ENCODE measurements around the gene TDRD3.

- TF ChIP-seq CTCF (IDR thresholded peaks at IDR 0.05) (no peak), REST (IDR thresholded peaks at IDR 0.05; ENCODE audit: insufficient read depth in 1 of 2, low read depth in 2 of 2, low read length in 1 of 2) (no peak), SIN3A (IDR thresholded peaks at IDR 0.05; ENCODE audit: borderline replicate concordance, insufficient read depth, low read depth, low read length) (no peak), POLR2AphosphoS5 (IDR thresholded peaks at IDR 0.05; ENCODE audit: low read depth, low read length) (no peak), TCF7L2 (IDR thresholded peaks at IDR 0.05; ENCODE audit: low read depth, low read length) (no peak)
These were observed 10.8 kb upstream of the TDRD3 start for GRCh38 chr13:60386250-60386649.

All from Panc1 (cell line).